Endometrium (tissue), 2 donors: Measurements from ENCODE around the gene SYNJ2.
"Not testable (repeated sequence)": the region's sequence is repeated elsewhere in the genome, so short reads cannot be mapped to it uniquely, and the experiment has no call there.

ENCODE experiments used
- FAIRE-seq: peaks from 2 replicates; lab custom pipeline; 2012; peaks lifted over from hg19 to GRCh38; lab: Jason Lieb, UNC
- donor health status: control.
- donor health status: control.

The SYNJ2 gene

GRCh38 chr6:157959451-157960227 is 22.0 kb upstream of the SYNJ2 start:
- FAIRE-seq, result no peak

- FAIRE-seq, result no peak
Observed at GRCh38 chr6:157961153-157961831, 20.4 kb upstream of the SYNJ2 start.

GRCh38 chr6:157961832-157962575 is 19.7 kb upstream of the SYNJ2 start:
- no peak for FAIRE-seq

GRCh38 chr6:157962601-157963302 is 18.9 kb upstream of the SYNJ2 start:
- no peak for FAIRE-seq

GRCh38 chr6:157964100-157964499 is 17.6 kb upstream of the SYNJ2 start:
- no peak for FAIRE-seq

- no peak for FAIRE-seq
Observed at GRCh38 chr6:157965387-157965786, 16.3 kb upstream of the SYNJ2 start.

GRCh38 chr6:157966589-157966977 is 15.1 kb upstream of the SYNJ2 start:
- FAIRE-seq, result no peak

GRCh38 chr6:157967020-157967419 is 14.6 kb upstream of the SYNJ2 start:
- FAIRE-seq, result no peak

GRCh38 chr6:157967486-157967885 is 14.2 kb upstream of the SYNJ2 start:
- no peak for FAIRE-seq

GRCh38 chr6:157972177-157972576 is 9.5 kb upstream of the SYNJ2 start:
- not testable (repeated sequence) for FAIRE-seq

GRCh38 chr6:157974341-157974894 is 7.2 kb upstream of the SYNJ2 start:
- FAIRE-seq, result no peak

- no peak for FAIRE-seq
Observed at GRCh38 chr6:157974967-157975366, 6.7 kb upstream of the SYNJ2 start.

GRCh38 chr6:157975456-157975855 is 6.2 kb upstream of the SYNJ2 start:
- FAIRE-seq, result no peak

GRCh38 chr6:157976345-157977175 is 5.1 kb upstream of the SYNJ2 start:
- no peak for FAIRE-seq

- FAIRE-seq, result no peak
Observed at GRCh38 chr6:157977176-157977804, 4.4 kb upstream of the SYNJ2 start.

- no peak for FAIRE-seq
Observed at GRCh38 chr6:157978021-157978783, 3.5 kb upstream of the SYNJ2 start.

GRCh38 chr6:157980288-157981131 is 1.2 kb upstream of the SYNJ2 start:
- no peak for FAIRE-seq

GRCh38 chr6:157981132-157981394 is 600 bp upstream of the SYNJ2 start:
- no peak for FAIRE-seq

- no peak for FAIRE-seq
Observed at GRCh38 chr6:157982102-157982562, 469 bp downstream of the SYNJ2 start.
